ENCODE data around the gene AFF3.

AFF3 gene

DNA sequence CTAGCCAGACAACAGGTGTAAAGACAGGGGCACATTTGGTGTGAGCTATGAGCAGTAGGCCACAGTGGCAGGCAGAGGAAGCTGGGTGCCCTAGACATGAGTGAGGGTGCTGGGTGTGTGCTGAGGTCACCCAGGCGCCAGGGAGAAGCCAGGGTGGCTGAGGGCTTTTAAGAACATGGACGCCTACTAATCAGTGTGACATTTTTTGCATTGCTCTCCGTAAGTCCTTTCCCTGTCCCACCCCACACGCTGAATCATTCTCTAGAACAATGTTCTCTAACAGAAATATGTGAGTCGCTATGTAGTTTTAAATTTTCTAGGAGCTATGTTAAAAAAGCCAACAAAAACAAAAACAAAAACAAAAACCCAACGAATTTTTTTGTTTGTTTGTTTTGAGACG lies 448.1 kb downstream of the AFF3 start:
- H3K9ac ChIP-seq (ENCODE audit: low read length) = no peak overlapping the region
- no peaks in the 10 kb centered on the region for H3K9me3 ChIP-seq (ENCODE audit: low read length)
- H2AFZ ChIP-seq (ENCODE audit: low read length) = no peak overlapping the region
- H3K4me2 ChIP-seq (ENCODE audit: low read length) = no peak overlapping the region
- no peaks in the 10 kb centered on the region for H3K4me1 ChIP-seq (ENCODE audit: insufficient read depth, low read length, severe bottlenecking)
- H3K27me3 ChIP-seq (ENCODE audit: insufficient read depth, low read length) = no peaks in the 10 kb centered on the region
- H3K27ac ChIP-seq (ENCODE audit: low read depth, low read length, poor library complexity, severe bottlenecking) = no peak overlapping the region
- H3K79me2 ChIP-seq (ENCODE audit: insufficient read depth, low read length) = no peaks in the 10 kb centered on the region
- H4K20me1 ChIP-seq (ENCODE audit: insufficient read depth, low read length) = no peaks in the 10 kb centered on the region
- no peaks in the 10 kb centered on the region for H3K9me2 ChIP-seq (ENCODE audit: low read depth, low read length)
- TF ChIP-seq, protein P1, sequence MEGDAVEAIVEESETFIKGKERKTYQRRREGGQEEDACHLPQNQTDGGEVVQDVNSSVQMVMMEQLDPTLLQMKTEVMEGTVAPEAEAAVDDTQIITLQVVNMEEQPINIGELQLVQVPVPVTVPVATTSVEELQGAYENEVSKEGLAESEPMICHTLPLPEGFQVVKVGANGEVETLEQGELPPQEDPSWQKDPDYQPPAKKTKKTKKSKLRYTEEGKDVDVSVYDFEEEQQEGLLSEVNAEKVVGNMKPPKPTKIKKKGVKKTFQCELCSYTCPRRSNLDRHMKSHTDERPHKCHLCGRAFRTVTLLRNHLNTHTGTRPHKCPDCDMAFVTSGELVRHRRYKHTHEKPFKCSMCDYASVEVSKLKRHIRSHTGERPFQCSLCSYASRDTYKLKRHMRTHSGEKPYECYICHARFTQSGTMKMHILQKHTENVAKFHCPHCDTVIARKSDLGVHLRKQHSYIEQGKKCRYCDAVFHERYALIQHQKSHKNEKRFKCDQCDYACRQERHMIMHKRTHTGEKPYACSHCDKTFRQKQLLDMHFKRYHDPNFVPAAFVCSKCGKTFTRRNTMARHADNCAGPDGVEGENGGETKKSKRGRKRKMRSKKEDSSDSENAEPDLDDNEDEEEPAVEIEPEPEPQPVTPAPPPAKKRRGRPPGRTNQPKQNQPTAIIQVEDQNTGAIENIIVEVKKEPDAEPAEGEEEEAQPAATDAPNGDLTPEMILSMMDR (IDR thresholded peaks at IDR 0.05; ENCODE audit: low read length) = no peak
- TF ChIP-seq EZH2 (IDR thresholded peaks at IDR 0.05; ENCODE audit: borderline replicate concordance, low read length) = no peak
- H3K4me3 ChIP-seq (ENCODE audit: low read depth, low read length, poor library complexity, severe bottlenecking) = no peak overlapping the region
- H3F3A ChIP-seq (ENCODE audit: insufficient read depth, low read length) = no peaks in the 10 kb centered on the region
- H3K36me3 ChIP-seq (ENCODE audit: insufficient read depth, low read length) = peaks cover 17% of the 10 kb centered on the region; the same call in 1 of the 2 replicates

DNA sequence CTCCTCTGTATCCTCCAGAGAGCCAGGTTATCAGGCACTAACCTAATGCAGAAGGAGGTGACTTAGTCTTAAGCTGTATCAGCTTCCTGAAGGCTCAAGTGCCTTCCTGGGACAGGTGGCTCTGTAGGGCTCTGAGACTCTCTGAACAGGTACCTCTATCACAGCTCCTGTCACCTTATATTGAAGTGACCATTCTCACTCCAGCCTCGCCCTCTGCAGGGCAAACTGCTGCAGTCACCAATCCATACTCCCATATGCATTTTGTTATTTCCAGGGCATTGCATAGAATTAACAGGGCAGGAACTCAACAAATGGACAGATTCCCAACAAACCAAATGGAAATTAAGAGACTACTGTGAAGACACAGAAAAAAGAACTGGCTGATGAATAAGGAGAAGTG lies 449.6 kb downstream of the AFF3 start:
- no peak for TF ChIP-seq EZH2 (IDR thresholded peaks at IDR 0.05; ENCODE audit: borderline replicate concordance, low read length)
- TF ChIP-seq, protein P1 (IDR thresholded peaks at IDR 0.05; ENCODE audit: low read length) = peak; percentile 36; the same call in 1 of the 2 replicates
- no peak overlapping the region for H3K9ac ChIP-seq (ENCODE audit: low read length)
- no peaks in the 10 kb centered on the region for H3K4me1 ChIP-seq (ENCODE audit: insufficient read depth, low read length, severe bottlenecking)
- H2AFZ ChIP-seq (ENCODE audit: low read length) = no peak overlapping the region
- no peaks in the 10 kb centered on the region for H3K79me2 ChIP-seq (ENCODE audit: insufficient read depth, low read length)
- H3K9me3 ChIP-seq (ENCODE audit: low read length) = no peaks in the 10 kb centered on the region
- no peaks in the 10 kb centered on the region for H4K20me1 ChIP-seq (ENCODE audit: insufficient read depth, low read length)
- H3K4me3 ChIP-seq (ENCODE audit: low read depth, low read length, poor library complexity, severe bottlenecking) = no peak overlapping the region
- H3F3A ChIP-seq (ENCODE audit: insufficient read depth, low read length) = no peaks in the 10 kb centered on the region
- no peaks in the 10 kb centered on the region for H3K27me3 ChIP-seq (ENCODE audit: insufficient read depth, low read length)
- H3K36me3 ChIP-seq (ENCODE audit: insufficient read depth, low read length) = peaks cover 19% of the 10 kb centered on the region; the same call in 1 of the 2 replicates
- no peak overlapping the region for H3K4me2 ChIP-seq (ENCODE audit: low read length)
- H3K9me2 ChIP-seq (ENCODE audit: low read depth, low read length) = no peaks in the 10 kb centered on the region
- H3K27ac ChIP-seq (ENCODE audit: low read depth, low read length, poor library complexity, severe bottlenecking) = no peak overlapping the region

DNA sequence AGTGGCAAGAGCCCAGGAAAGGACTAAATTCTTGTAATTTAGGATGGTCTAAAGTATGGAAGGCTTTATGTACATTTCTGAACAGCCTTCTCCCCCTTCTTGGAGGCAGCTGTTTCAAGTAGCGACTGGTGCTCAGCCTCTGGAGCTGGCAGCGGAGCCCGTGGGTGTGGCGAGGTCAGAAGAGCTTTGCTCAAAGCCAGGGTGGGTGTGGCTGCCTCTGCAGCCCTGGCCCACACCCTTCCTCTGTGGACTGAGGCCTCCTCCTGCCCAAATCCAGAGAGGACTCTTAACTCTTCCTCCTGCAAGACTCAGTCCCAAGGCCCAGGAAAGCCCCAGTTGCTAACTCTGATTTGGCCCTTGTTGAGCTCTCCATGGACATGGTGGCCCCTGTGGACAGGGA lies 450.5 kb downstream of the AFF3 start:
- Histone ChIP-seq H4K20me1 (ENCODE audit: insufficient read depth, low read length) (no peaks in the 10 kb centered on the region), H3K4me2 (ENCODE audit: low read length) (no peak overlapping the region), H3K9ac (ENCODE audit: low read length) (no peak overlapping the region), H3K36me3 (ENCODE audit: insufficient read depth, low read length) (peaks cover 16% of the 10 kb centered on the region; the same call in 1 of the 2 replicates), H3K9me3 (ENCODE audit: low read length) (no peaks in the 10 kb centered on the region), H3K4me3 (ENCODE audit: low read depth, low read length, poor library complexity, severe bottlenecking) (no peak overlapping the region), H3K4me1 (ENCODE audit: insufficient read depth, low read length, severe bottlenecking) (no peaks in the 10 kb centered on the region), H3K79me2 (ENCODE audit: insufficient read depth, low read length) (no peaks in the 10 kb centered on the region), H3K9me2 (ENCODE audit: low read depth, low read length) (no peaks in the 10 kb centered on the region), H2AFZ (ENCODE audit: low read length) (no peak overlapping the region), H3K27me3 (ENCODE audit: insufficient read depth, low read length) (no peaks in the 10 kb centered on the region), H3F3A (ENCODE audit: insufficient read depth, low read length) (no peaks in the 10 kb centered on the region), H3K27ac (ENCODE audit: low read depth, low read length, poor library complexity, severe bottlenecking) (no peak overlapping the region)
- TF ChIP-seq, protein P1 (IDR thresholded peaks at IDR 0.05; ENCODE audit: low read length) = no peak
- TF ChIP-seq EZH2 (IDR thresholded peaks at IDR 0.05; ENCODE audit: borderline replicate concordance, low read length) = no peak

Measured in OCI-LY1 (cell line).